ENCODE measurements around the gene MAP3K13. TPM values are rescaled to one million over a fixed set of nuclear protein-coding genes. Genes with fewer than 3 reads are reported as not detected.
"Not testable (repeated sequence)": the region's sequence is repeated elsewhere in the genome, so short reads cannot be mapped to it uniquely, and the experiment has no call there.

The MAP3K13 gene
- total RNA-seq, 1 experiment from 2014 or later, result 23.5 TPM

GRCh38 chr3:185439745-185440466 lies 77.0 kb downstream of the MAP3K13 start:
- H3K27ac ChIP-seq, result no peak overlapping the region
- H3K9me3 ChIP-seq (replicated peaks), result no peaks in the 10 kb centered on the region
- H3K36me3 ChIP-seq, result no peaks in the 10 kb centered on the region

GRCh38 chr3:185442031-185442430 lies 79.1 kb downstream of the MAP3K13 start:
- Histone ChIP-seq H3K36me3 (no peaks in the 10 kb centered on the region), H3K4me3 (no peak overlapping the region), H3K4me1 (no peaks in the 10 kb centered on the region), H3K9me3 (replicated peaks) (no peaks in the 10 kb centered on the region), H3K27ac (no peak overlapping the region), H3K27me3 (no peaks in the 10 kb centered on the region)
- DNase-seq, result no peak

More at GRCh38 chr3:185439745-185440466, 77.0 kb downstream of the MAP3K13 start:
- H3K27me3 ChIP-seq, result no peaks in the 10 kb centered on the region
- no peak for DNase-seq
- H3K4me1 ChIP-seq, result no peaks in the 10 kb centered on the region
- H3K4me3 ChIP-seq, result no peak overlapping the region

- no peak overlapping the region for H3K27ac ChIP-seq
- no peak for DNase-seq
- no peak overlapping the region for H3K4me3 ChIP-seq
- no peaks in the 10 kb centered on the region for H3K36me3 ChIP-seq
- no peaks in the 10 kb centered on the region for H3K27me3 ChIP-seq
- H3K4me1 ChIP-seq, result no peaks in the 10 kb centered on the region
- H3K9me3 ChIP-seq (replicated peaks), result no peaks in the 10 kb centered on the region
These were observed 81.4 kb downstream of the MAP3K13 start for GRCh38 chr3:185444329-185444728.

GRCh38 chr3:185448107-185448506 lies 85.2 kb downstream of the MAP3K13 start:
- Histone ChIP-seq H3K27ac (no peak overlapping the region), H3K9me3 (replicated peaks) (no peaks in the 10 kb centered on the region), H3K4me3 (no peak overlapping the region), H3K36me3 (no peaks in the 10 kb centered on the region), H3K4me1 (no peaks in the 10 kb centered on the region), H3K27me3 (no peaks in the 10 kb centered on the region)
- DNase-seq, result no peak

GRCh38 chr3:185451432-185451831 lies 88.5 kb downstream of the MAP3K13 start:
- H3K4me1 ChIP-seq; H3K36me3 ChIP-seq; H3K4me3 ChIP-seq; DNase-seq; H3K27ac ChIP-seq; H3K9me3 ChIP-seq (replicated peaks); H3K27me3 ChIP-seq: not testable (repeated sequence)

- H3K27me3 ChIP-seq, result no peaks in the 10 kb centered on the region
- H3K4me1 ChIP-seq, result no peaks in the 10 kb centered on the region
- H3K4me3 ChIP-seq, result no peak overlapping the region
- no peaks in the 10 kb centered on the region for H3K9me3 ChIP-seq (replicated peaks)
- no peak overlapping the region for H3K27ac ChIP-seq
- DNase-seq, result no peak
- no peaks in the 10 kb centered on the region for H3K36me3 ChIP-seq
These were observed 94.4 kb downstream of the MAP3K13 start for GRCh38 chr3:185457376-185457775.

GRCh38 chr3:185460309-185460708 lies 97.4 kb downstream of the MAP3K13 start:
- Histone ChIP-seq H3K9me3 (replicated peaks) (no peaks in the 10 kb centered on the region), H3K27me3 (no peaks in the 10 kb centered on the region), H3K36me3 (no peaks in the 10 kb centered on the region), H3K4me3 (no peak overlapping the region), H3K27ac (no peak overlapping the region), H3K4me1 (no peaks in the 10 kb centered on the region)
- DNase-seq, result no peak

GRCh38 chr3:185460719-185461350 lies 97.9 kb downstream of the MAP3K13 start:
- Histone ChIP-seq H3K27me3 (no peaks in the 10 kb centered on the region), H3K4me3 (no peak overlapping the region), H3K27ac (no peak overlapping the region), H3K36me3 (no peaks in the 10 kb centered on the region), H3K4me1 (no peaks in the 10 kb centered on the region), H3K9me3 (replicated peaks) (no peaks in the 10 kb centered on the region)
- no peak for DNase-seq

- Histone ChIP-seq H3K27me3 (no peaks in the 10 kb centered on the region), H3K9me3 (replicated peaks) (no peaks in the 10 kb centered on the region), H3K27ac (no peak overlapping the region), H3K4me1 (no peaks in the 10 kb centered on the region), H3K36me3 (no peaks in the 10 kb centered on the region), H3K4me3 (no peak overlapping the region)
- DNase-seq, result no peak
These were observed 102.5 kb downstream of the MAP3K13 start for GRCh38 chr3:185465471-185465870.

- H3K27ac ChIP-seq; H3K27me3 ChIP-seq; H3K4me3 ChIP-seq; H3K4me1 ChIP-seq; H3K36me3 ChIP-seq; DNase-seq; H3K9me3 ChIP-seq (replicated peaks): not testable (repeated sequence)
These were observed 103.2 kb downstream of the MAP3K13 start for GRCh38 chr3:185466123-185466522.

GRCh38 chr3:185469542-185469941 lies 106.6 kb downstream of the MAP3K13 start:
- DNase-seq, result no peak
- Histone ChIP-seq H3K9me3 (replicated peaks) (no peaks in the 10 kb centered on the region), H3K4me1 (no peaks in the 10 kb centered on the region), H3K27me3 (no peaks in the 10 kb centered on the region), H3K4me3 (no peak overlapping the region), H3K27ac (no peak overlapping the region), H3K36me3 (no peaks in the 10 kb centered on the region)

- no peak overlapping the region for H3K4me3 ChIP-seq
- no peak for DNase-seq
- H3K36me3 ChIP-seq, result no peaks in the 10 kb centered on the region
- no peaks in the 10 kb centered on the region for H3K27me3 ChIP-seq
- no peak overlapping the region for H3K27ac ChIP-seq
- no peaks in the 10 kb centered on the region for H3K9me3 ChIP-seq (replicated peaks)
- H3K4me1 ChIP-seq, result no peaks in the 10 kb centered on the region
These were observed 107.4 kb downstream of the MAP3K13 start for GRCh38 chr3:185470323-185470722.

GRCh38 chr3:185473290-185473815 lies 110.4 kb downstream of the MAP3K13 start:
- H3K4me1 ChIP-seq, result no peaks in the 10 kb centered on the region
- H3K27me3 ChIP-seq, result no peaks in the 10 kb centered on the region
- no peaks in the 10 kb centered on the region for H3K9me3 ChIP-seq (replicated peaks)
- H3K36me3 ChIP-seq, result no peaks in the 10 kb centered on the region
- H3K27ac ChIP-seq, result no peak overlapping the region
- DNase-seq, result no peak
- no peak overlapping the region for H3K4me3 ChIP-seq

- H3K4me3 ChIP-seq; H3K4me1 ChIP-seq; DNase-seq; H3K9me3 ChIP-seq (replicated peaks); H3K27ac ChIP-seq; H3K27me3 ChIP-seq; H3K36me3 ChIP-seq: not testable (repeated sequence)
These were observed 112.0 kb downstream of the MAP3K13 start for GRCh38 chr3:185474922-185475321.

GRCh38 chr3:185477316-185477715 lies 114.4 kb downstream of the MAP3K13 start:
- Histone ChIP-seq H3K36me3 (no peaks in the 10 kb centered on the region), H3K4me3 (no peak overlapping the region), H3K9me3 (replicated peaks) (no peaks in the 10 kb centered on the region), H3K27me3 (no peaks in the 10 kb centered on the region), H3K4me1 (no peaks in the 10 kb centered on the region), H3K27ac (no peak overlapping the region)
- no peak for DNase-seq
